ENCODE data around the gene CIB4. TPM values are rescaled to one million over a fixed set of nuclear protein-coding genes. Genes with fewer than 3 reads are reported as not detected.

CIB4 gene
- total RNA-seq, 2 experiments from 2014 or later = not detected

- no peaks in the 10 kb centered on the region for H3K4me1 Mint-ChIP-seq
- H3K9me3 Mint-ChIP-seq (ENCODE audit: low read depth) = no peaks in the 10 kb centered on the region
- POLR2A ChIA-PET = no interaction called here
- intact Hi-C loops (cut with DNase I, micrococcal nuclease) = no loop called here
- ATAC-seq = no peak
- no peak for DNase-seq
- H3K27me3 Mint-ChIP-seq = no peaks in the 10 kb centered on the region
- no peak overlapping the region for H3K4me3 Mint-ChIP-seq
- no peak overlapping the region for H3K27ac Mint-ChIP-seq
- CTCF ChIA-PET = no interaction called here
- no peaks in the 10 kb centered on the region for H3K36me3 Mint-ChIP-seq (ENCODE audit: low read depth)
These were observed 106.9 kb downstream of the CIB4 start for GRCh38 chr2:26534098-26534864.

DNA sequence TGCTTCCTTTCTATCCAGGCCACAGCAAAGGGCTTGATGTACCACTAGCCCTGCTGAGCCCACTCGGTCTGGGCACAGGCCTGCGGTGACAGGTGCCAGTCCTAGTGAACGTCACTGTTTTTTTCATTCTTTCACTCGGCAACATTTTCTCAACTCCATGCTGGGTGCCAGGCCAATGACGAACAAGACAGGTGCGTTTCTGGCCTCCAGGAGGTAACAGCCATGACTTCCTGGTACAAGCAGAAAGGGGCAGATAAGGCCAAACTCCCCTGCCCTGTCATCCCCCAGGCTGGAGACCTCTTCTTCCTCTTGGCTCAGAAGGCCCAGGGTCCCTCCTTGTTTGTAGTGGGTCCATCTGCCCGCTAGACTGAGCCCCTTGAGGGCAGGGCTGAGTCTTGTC is 107.5 kb downstream of the CIB4 start:
- H3K27me3 Mint-ChIP-seq = no peaks in the 10 kb centered on the region
- intact Hi-C loops (cut with DNase I, micrococcal nuclease) = no loop called here
- ChIA-PET CTCF (no interaction called here), POLR2A (no interaction called here)
- H3K4me1 Mint-ChIP-seq = no peaks in the 10 kb centered on the region
- H3K4me3 Mint-ChIP-seq = no peak overlapping the region
- H3K9me3 Mint-ChIP-seq (ENCODE audit: low read depth) = no peaks in the 10 kb centered on the region
- no peaks in the 10 kb centered on the region for H3K36me3 Mint-ChIP-seq (ENCODE audit: low read depth)
- H3K27ac Mint-ChIP-seq = no peak overlapping the region
- ATAC-seq (no peak), DNase-seq (no peak)

- Mint-ChIP-seq H3K4me3 (no peak overlapping the region), H3K27ac (no peak overlapping the region), H3K27me3 (no peaks in the 10 kb centered on the region), H3K36me3 (ENCODE audit: low read depth) (no peaks in the 10 kb centered on the region), H3K4me1 (no peaks in the 10 kb centered on the region), H3K9me3 (ENCODE audit: low read depth) (no peaks in the 10 kb centered on the region)
- DNase-seq (no peak), ATAC-seq (no peak)
- CTCF ChIA-PET = no interaction called here
- intact Hi-C loops (cut with DNase I, micrococcal nuclease) = no loop called here
- POLR2A ChIA-PET = no interaction called here
These were observed 108.6 kb downstream of the CIB4 start for GRCh38 chr2:26532301-26533250.

Other genes starting within 250 kb of the CIB4 start
- gene DRC1, start 239.4 kb downstream of the CIB4 start, total RNA-seq = not detected
- 1 to 10 TPM; 1.9 to 2.3 TPM for gene OTOF, start 163.2 kb downstream of the CIB4 start, total RNA-seq
- not detected for gene KCNK3, start 51.4 kb upstream of the CIB4 start, total RNA-seq
- 1 to 10 TPM; 5.0 to 5.6 TPM for gene SLC35F6, start 122.9 kb upstream of the CIB4 start, total RNA-seq
- 10 to 100 TPM; 37.0 to 38.0 TPM for gene CENPA, start 144.7 kb upstream of the CIB4 start, total RNA-seq
- under 1 TPM; 0.07 to 0.09 TPM for gene DPYSL5, start 206.8 kb upstream of the CIB4 start, total RNA-seq